Measurements from ENCODE around the gene ARL3.
"Not testable (repeated sequence)": the region's sequence is repeated elsewhere in the genome, so short reads cannot be mapped to it uniquely, and the experiment has no call there.

Gene ARL3

DNA sequence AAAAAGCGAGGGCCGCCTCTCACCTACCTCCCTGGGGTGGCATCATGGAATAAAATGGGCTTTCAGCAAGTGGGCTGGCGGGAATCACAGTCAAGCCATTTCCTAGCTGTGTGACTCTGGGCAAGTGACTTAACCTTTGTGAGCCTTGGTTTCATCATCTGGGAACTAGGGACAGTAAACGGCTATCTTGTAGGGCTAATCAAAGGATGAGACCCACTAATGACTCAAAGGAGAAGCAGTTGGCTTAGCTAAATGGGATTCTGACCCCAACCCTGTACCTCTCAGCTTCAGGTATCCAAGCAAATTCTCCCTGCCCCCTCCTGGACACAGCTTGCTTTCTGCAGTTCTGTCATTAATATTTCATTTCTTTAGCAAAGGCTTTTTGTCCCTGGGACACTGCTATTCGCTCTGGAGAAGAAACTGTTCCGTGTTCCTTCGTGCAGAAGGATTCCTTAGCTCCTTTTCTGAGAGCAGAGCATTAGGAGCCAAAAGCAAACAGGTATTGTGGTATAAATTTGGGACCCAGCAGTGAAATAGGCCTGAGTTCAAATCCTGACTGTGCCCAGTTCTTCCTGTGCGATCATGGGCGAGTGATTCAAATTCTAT is 44.0 kb downstream of the ARL3 start:
- TF ChIP-seq CSDC2 (CRISPR knock-in tag; IDR thresholded peaks at IDR 0.05) (no peak), GLIS3 (CRISPR knock-in tag; IDR thresholded peaks at IDR 0.05) (no peak), ZNF8 (CRISPR knock-in tag; IDR thresholded peaks at IDR 0.05) (no peak), SNAI2 (CRISPR knock-in tag; IDR thresholded peaks at IDR 0.05) (no peak), ZFP30 (CRISPR knock-in tag; IDR thresholded peaks at IDR 0.05) (no peak), TCF4 (CRISPR knock-in tag; IDR thresholded peaks at IDR 0.05; ENCODE audit: borderline replicate concordance) (no peak), BACH2 (CRISPR knock-in tag; IDR thresholded peaks at IDR 0.05; ENCODE audit: borderline replicate concordance) (no peak), PPARA (CRISPR knock-in tag; IDR thresholded peaks at IDR 0.05; ENCODE audit: borderline replicate concordance) (no peak), OSR1 (CRISPR knock-in tag; IDR thresholded peaks at IDR 0.05) (no peak), ZFP3 (CRISPR knock-in tag; IDR thresholded peaks at IDR 0.05) (no peak)
- TF ChIP-seq, protein P1, sequence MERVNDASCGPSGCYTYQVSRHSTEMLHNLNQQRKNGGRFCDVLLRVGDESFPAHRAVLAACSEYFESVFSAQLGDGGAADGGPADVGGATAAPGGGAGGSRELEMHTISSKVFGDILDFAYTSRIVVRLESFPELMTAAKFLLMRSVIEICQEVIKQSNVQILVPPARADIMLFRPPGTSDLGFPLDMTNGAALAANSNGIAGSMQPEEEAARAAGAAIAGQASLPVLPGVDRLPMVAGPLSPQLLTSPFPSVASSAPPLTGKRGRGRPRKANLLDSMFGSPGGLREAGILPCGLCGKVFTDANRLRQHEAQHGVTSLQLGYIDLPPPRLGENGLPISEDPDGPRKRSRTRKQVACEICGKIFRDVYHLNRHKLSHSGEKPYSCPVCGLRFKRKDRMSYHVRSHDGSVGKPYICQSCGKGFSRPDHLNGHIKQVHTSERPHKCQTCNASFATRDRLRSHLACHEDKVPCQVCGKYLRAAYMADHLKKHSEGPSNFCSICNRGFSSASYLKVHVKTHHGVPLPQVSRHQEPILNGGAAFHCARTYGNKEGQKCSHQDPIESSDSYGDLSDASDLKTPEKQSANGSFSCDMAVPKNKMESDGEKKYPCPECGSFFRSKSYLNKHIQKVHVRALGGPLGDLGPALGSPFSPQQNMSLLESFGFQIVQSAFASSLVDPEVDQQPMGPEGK (CRISPR knock-in tag; IDR thresholded peaks at IDR 0.05; ENCODE audit: borderline replicate concordance) = no peak
- TF ChIP-seq, protein P2, sequence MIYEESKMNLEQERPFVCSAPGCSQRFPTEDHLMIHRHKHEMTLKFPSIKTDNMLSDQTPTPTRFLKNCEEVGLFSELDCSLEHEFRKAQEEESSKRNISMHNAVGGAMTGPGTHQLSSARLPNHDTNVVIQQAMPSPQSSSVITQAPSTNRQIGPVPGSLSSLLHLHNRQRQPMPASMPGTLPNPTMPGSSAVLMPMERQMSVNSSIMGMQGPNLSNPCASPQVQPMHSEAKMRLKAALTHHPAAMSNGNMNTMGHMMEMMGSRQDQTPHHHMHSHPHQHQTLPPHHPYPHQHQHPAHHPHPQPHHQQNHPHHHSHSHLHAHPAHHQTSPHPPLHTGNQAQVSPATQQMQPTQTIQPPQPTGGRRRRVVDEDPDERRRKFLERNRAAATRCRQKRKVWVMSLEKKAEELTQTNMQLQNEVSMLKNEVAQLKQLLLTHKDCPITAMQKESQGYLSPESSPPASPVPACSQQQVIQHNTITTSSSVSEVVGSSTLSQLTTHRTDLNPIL (CRISPR knock-in tag; IDR thresholded peaks at IDR 0.05; ENCODE audit: low read depth) = no peak
- TF ChIP-seq, protein P3, sequence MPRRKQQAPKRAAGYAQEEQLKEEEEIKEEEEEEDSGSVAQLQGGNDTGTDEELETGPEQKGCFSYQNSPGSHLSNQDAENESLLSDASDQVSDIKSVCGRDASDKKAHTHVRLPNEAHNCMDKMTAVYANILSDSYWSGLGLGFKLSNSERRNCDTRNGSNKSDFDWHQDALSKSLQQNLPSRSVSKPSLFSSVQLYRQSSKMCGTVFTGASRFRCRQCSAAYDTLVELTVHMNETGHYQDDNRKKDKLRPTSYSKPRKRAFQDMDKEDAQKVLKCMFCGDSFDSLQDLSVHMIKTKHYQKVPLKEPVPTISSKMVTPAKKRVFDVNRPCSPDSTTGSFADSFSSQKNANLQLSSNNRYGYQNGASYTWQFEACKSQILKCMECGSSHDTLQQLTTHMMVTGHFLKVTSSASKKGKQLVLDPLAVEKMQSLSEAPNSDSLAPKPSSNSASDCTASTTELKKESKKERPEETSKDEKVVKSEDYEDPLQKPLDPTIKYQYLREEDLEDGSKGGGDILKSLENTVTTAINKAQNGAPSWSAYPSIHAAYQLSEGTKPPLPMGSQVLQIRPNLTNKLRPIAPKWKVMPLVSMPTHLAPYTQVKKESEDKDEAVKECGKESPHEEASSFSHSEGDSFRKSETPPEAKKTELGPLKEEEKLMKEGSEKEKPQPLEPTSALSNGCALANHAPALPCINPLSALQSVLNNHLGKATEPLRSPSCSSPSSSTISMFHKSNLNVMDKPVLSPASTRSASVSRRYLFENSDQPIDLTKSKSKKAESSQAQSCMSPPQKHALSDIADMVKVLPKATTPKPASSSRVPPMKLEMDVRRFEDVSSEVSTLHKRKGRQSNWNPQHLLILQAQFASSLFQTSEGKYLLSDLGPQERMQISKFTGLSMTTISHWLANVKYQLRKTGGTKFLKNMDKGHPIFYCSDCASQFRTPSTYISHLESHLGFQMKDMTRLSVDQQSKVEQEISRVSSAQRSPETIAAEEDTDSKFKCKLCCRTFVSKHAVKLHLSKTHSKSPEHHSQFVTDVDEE (CRISPR knock-in tag; IDR thresholded peaks at IDR 0.05) = no peak
- TF ChIP-seq, protein P4, sequence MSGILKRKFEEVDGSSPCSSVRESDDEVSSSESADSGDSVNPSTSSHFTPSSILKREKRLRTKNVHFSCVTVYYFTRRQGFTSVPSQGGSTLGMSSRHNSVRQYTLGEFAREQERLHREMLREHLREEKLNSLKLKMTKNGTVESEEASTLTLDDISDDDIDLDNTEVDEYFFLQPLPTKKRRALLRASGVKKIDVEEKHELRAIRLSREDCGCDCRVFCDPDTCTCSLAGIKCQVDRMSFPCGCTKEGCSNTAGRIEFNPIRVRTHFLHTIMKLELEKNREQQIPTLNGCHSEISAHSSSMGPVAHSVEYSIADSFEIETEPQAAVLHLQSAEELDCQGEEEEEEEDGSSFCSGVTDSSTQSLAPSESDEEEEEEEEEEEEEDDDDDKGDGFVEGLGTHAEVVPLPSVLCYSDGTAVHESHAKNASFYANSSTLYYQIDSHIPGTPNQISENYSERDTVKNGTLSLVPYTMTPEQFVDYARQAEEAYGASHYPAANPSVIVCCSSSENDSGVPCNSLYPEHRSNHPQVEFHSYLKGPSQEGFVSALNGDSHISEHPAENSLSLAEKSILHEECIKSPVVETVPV (CRISPR knock-in tag; IDR thresholded peaks at IDR 0.05) = no peak
- TF ChIP-seq, protein P5, sequence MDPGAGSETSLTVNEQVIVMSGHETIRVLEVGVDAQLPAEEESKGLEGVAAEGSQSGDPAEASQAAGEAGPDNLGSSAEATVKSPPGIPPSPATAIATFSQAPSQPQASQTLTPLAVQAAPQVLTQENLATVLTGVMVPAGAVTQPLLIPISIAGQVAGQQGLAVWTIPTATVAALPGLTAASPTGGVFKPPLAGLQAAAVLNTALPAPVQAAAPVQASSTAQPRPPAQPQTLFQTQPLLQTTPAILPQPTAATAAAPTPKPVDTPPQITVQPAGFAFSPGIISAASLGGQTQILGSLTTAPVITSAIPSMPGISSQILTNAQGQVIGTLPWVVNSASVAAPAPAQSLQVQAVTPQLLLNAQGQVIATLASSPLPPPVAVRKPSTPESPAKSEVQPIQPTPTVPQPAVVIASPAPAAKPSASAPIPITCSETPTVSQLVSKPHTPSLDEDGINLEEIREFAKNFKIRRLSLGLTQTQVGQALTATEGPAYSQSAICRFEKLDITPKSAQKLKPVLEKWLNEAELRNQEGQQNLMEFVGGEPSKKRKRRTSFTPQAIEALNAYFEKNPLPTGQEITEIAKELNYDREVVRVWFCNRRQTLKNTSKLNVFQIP (CRISPR knock-in tag; IDR thresholded peaks at IDR 0.05; ENCODE audit: borderline replicate concordance, low read depth) = no peak

DNA sequence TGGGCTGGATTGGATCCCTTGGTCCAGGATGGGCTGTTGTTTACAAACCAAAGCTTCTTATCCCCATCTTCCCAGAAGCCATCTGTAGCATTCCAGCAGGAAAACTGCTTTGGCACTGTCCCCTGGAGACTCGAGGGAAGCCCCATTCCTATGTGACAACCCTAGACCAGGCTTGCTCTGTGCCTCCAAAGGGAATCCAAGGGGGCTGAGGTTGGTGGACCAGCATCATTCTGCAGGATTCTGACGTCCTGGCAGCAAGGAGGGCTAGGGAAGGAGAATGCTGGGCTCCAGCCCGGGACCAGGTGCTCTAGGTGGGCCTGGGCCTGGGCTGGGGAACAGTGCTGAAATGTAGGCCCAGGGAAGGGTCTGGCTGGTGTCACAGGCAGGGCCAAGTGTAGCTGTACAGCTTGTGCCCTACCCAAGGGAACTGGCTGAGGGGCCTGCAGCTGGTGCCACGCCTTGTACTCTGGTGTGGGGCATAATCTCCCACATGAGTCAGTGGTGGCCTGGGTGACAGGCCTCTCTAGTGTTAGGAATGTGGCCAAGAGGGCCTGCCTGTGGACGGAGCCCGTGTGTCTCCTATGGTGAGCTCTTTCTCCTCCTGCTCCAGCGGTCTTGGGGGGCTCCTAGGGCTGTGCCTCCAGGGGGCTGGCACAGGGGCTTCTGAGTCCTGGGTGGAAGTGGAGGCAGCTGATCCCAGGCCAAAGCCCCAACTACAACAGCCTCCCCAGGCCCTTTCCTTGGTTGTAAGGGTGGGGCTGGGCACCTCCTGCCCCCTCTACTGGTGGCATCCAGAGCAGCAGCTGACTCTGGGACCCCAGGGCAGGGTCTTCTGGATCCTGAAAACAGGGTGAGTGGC is 44.8 kb downstream of the ARL3 start:
- peak; percentile 66 for ATAC-seq
- TF ChIP-seq ZNF565 (CRISPR knock-in tag; conservative IDR thresholded peaks at IDR 0.05; ENCODE audit: low read depth) = no peak
- TF ChIP-seq TCF4 (CRISPR knock-in tag; IDR thresholded peaks at IDR 0.05; ENCODE audit: borderline replicate concordance) = no peak

More for the DNA sequence above, 44.0 kb downstream of the ARL3 start:
- no peak; the same call in 2 of the 3 replicates for ATAC-seq

DNA sequence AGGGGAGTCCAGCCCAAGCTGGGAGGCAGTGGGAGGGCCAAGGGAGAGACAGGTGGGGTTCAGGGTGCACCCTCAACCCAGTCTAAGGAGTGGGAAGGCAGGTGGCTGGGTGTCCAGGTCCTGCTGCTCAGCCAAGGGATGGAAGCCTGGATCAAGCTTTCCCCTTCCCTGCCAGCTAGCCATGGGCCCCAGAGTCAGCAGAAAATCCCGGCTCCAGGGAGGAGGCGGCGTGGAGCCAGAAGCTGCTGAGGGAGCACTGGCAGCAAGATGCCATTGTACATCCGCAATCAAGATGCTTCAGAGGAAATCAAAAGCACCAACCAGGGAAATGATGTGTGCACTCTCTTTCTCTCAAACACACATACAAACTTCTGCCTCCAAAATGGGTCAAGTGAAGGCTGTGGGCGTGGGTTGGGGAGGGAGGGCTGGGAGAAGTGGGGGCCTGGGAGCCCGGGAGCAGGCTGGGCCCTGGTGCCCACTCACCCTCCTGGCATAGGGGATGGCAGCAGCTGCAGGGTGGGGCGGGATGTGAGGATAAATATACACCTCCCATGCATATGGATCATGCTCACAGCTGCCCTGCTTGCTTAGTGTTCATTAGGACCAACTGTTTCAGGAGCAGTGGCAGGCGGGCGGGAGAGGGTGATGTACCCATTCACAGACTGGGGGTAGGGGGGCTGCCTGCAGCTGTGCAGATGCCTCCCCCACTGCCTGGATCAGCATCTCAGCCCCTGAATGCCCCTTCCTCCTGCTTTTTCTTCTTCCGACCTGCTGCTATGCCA is 45.7 kb downstream of the ARL3 start:
- TF ChIP-seq OSR1 (CRISPR knock-in tag; IDR thresholded peaks at IDR 0.05) (no peak), TCF4 (CRISPR knock-in tag; IDR thresholded peaks at IDR 0.05; ENCODE audit: borderline replicate concordance) (no peak), BACH2 (CRISPR knock-in tag; IDR thresholded peaks at IDR 0.05; ENCODE audit: borderline replicate concordance) (no peak), PPARA (CRISPR knock-in tag; IDR thresholded peaks at IDR 0.05; ENCODE audit: borderline replicate concordance) (no peak), SNAI2 (CRISPR knock-in tag; IDR thresholded peaks at IDR 0.05) (no peak), ISL1 (CRISPR knock-in tag; IDR thresholded peaks at IDR 0.05) (no peak), ZNF565 (CRISPR knock-in tag; conservative IDR thresholded peaks at IDR 0.05; ENCODE audit: low read depth) (no peak), ARNTL (CRISPR knock-in tag; IDR thresholded peaks at IDR 0.05; ENCODE audit: borderline replicate concordance, low read depth) (no peak), ESRRG (CRISPR knock-in tag; IDR thresholded peaks at IDR 0.05) (no peak), ZNF8 (CRISPR knock-in tag; IDR thresholded peaks at IDR 0.05) (no peak), GLIS3 (CRISPR knock-in tag; IDR thresholded peaks at IDR 0.05) (no peak)
- TF ChIP-seq, protein P4 (CRISPR knock-in tag; IDR thresholded peaks at IDR 0.05) = no peak
- no peak for ATAC-seq

DNA sequence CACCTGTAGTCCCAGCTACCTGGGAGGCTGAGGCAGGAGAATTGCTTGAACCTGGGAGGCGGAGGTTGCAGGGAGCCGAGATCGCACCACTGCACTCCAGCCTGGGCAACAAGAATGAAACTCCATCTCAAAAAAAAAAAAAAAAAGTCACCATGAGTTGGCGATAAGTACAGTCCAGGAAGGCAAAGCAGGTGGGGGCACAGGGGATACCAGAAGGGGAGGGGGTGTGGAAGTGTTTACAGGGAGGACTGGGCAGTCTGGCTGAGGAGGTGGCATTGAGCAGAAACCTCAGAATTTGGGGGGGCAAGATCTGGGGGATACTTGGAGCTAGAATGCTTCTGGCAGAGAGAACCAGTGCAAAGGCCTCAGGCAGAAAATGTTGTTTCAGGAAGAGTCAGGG is 46.8 kb downstream of the ARL3 start:
- ATAC-seq = not testable (repeated sequence)

Measured in SK-N-SH treated with all-trans-retinoic acid at 6 μM for 48 hours (cell line).